ENCODE data around the gene INTS6.

The INTS6 gene

DNA sequence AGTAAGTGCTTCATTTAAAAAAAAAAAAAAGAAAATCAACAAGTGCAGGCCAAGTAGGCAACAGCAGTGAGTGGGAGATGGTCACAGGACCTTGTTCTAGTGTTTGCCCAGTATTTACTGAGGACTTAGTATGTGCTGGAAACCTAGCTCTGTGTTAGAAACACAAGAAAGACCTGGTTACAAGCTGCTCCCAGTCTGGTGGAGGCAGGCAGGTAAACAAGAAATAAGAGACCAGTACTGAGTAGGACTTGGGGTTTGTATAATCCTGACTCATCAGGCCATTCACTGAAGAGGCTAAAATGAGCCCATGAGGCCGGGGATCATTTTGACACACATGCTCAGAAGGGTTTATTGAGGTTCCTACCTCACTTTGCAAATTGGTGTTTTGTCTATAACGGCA, 134.8 kb downstream of the INTS6 start:
- TF ChIP-seq ELF4 (IDR thresholded peaks at IDR 0.05) (no peak), LEF1 (IDR thresholded peaks at IDR 0.05; ENCODE audit: borderline replicate concordance) (no peak), SUZ12 (IDR thresholded peaks at IDR 0.05) (no peak), FOXM1 (IDR thresholded peaks at IDR 0.05; ENCODE audit: borderline replicate concordance) (no peak), FOXK2 (IDR thresholded peaks at IDR 0.05) (no peak), ZNF384 (IDR thresholded peaks at IDR 0.05) (no peak), ARNT (IDR thresholded peaks at IDR 0.05) (no peak), TARDBP (IDR thresholded peaks at IDR 0.05) (no peak), SP1 (IDR thresholded peaks at IDR 0.05) (no peak), CTBP1 (IDR thresholded peaks at IDR 0.05; ENCODE audit: borderline replicate concordance) (no peak), BHLHE40 (IDR thresholded peaks at IDR 0.05; ENCODE audit: borderline replicate concordance) (no peak), L3MBTL2 (conservative IDR thresholded peaks at IDR 0.05) (no peak), NFRKB (IDR thresholded peaks at IDR 0.05) (no peak), FOXA1 (IDR thresholded peaks at IDR 0.05) (no peak), HDGF (IDR thresholded peaks at IDR 0.05; ENCODE audit: borderline replicate concordance) (no peak)
- TF ChIP-seq, protein P1, sequence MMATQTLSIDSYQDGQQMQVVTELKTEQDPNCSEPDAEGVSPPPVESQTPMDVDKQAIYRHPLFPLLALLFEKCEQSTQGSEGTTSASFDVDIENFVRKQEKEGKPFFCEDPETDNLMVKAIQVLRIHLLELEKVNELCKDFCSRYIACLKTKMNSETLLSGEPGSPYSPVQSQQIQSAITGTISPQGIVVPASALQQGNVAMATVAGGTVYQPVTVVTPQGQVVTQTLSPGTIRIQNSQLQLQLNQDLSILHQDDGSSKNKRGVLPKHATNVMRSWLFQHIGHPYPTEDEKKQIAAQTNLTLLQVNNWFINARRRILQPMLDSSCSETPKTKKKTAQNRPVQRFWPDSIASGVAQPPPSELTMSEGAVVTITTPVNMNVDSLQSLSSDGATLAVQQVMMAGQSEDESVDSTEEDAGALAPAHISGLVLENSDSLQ (IDR thresholded peaks at IDR 0.05): no peak
- ChIA-PET CTCF (interaction anchor here (0.6 kb wide), 1 partner anchor 482 kb away, joined by 3 read pairs; no protein-coding TSS in a partner anchor), POLR2A (no interaction called here)
- no peak for DNase-seq (ENCODE audit: extremely low spot score)

DNA sequence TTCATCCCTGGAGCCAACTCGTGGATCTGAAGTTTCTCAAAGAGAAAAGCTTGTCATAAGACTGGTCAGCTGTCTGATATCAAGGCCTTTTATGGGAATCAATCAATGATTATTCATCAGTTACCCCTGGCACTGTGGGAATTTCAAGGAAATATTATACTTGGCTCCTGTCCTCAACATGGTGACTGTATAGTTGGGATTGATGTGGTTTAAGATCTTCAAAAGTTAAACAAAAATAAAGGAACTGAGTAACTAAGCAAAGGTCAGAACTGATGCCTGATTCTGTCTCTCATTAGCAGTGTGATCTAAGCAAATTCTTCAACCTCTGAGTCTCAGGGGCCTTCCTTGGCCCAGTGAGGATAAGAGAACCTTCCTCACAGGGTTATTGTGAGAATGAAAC, 135.6 kb downstream of the INTS6 start:
- no peak for TF ChIP-seq TARDBP (IDR thresholded peaks at IDR 0.05)
- no peak for TF ChIP-seq HDGF (IDR thresholded peaks at IDR 0.05; ENCODE audit: borderline replicate concordance)
- TF ChIP-seq, protein P1 (IDR thresholded peaks at IDR 0.05): no peak
- TF ChIP-seq BHLHE40 (IDR thresholded peaks at IDR 0.05; ENCODE audit: borderline replicate concordance): no peak
- TF ChIP-seq SP1 (IDR thresholded peaks at IDR 0.05): no peak
- no peak for TF ChIP-seq ZNF384 (IDR thresholded peaks at IDR 0.05)
- TF ChIP-seq FOXK2 (IDR thresholded peaks at IDR 0.05): no peak
- TF ChIP-seq L3MBTL2 (conservative IDR thresholded peaks at IDR 0.05): no peak
- no peak for TF ChIP-seq LEF1 (IDR thresholded peaks at IDR 0.05; ENCODE audit: borderline replicate concordance)
- TF ChIP-seq CTBP1 (IDR thresholded peaks at IDR 0.05; ENCODE audit: borderline replicate concordance): no peak
- ChIA-PET CTCF (no interaction called here), POLR2A (no interaction called here)
- no peak for DNase-seq (ENCODE audit: extremely low spot score)

GRCh38 chr13:51313619-51314018, 139.2 kb downstream of the INTS6 start:
- ChIA-PET POLR2A (no interaction called here), CTCF (no interaction called here)
- no peak for TF ChIP-seq L3MBTL2 (conservative IDR thresholded peaks at IDR 0.05)
- TF ChIP-seq ZNF384 (IDR thresholded peaks at IDR 0.05): no peak
- TF ChIP-seq CTBP1 (IDR thresholded peaks at IDR 0.05; ENCODE audit: borderline replicate concordance): no peak
- TF ChIP-seq LEF1 (IDR thresholded peaks at IDR 0.05; ENCODE audit: borderline replicate concordance): no peak
- TF ChIP-seq, protein P1 (IDR thresholded peaks at IDR 0.05): no peak
- no peak for TF ChIP-seq FOXM1 (IDR thresholded peaks at IDR 0.05; ENCODE audit: borderline replicate concordance)
- no peak for TF ChIP-seq HDGF (IDR thresholded peaks at IDR 0.05; ENCODE audit: borderline replicate concordance)
- TF ChIP-seq BHLHE40 (IDR thresholded peaks at IDR 0.05; ENCODE audit: borderline replicate concordance): no peak
- TF ChIP-seq ELF4 (IDR thresholded peaks at IDR 0.05): no peak
- TF ChIP-seq FOXK2 (IDR thresholded peaks at IDR 0.05): no peak
- no peak for TF ChIP-seq SP1 (IDR thresholded peaks at IDR 0.05)
- no peak for TF ChIP-seq TARDBP (IDR thresholded peaks at IDR 0.05)
- TF ChIP-seq ARNT (IDR thresholded peaks at IDR 0.05): no peak
- no peak for TF ChIP-seq FOXA1 (IDR thresholded peaks at IDR 0.05)
- no peak for DNase-seq (ENCODE audit: extremely low spot score)

DNA sequence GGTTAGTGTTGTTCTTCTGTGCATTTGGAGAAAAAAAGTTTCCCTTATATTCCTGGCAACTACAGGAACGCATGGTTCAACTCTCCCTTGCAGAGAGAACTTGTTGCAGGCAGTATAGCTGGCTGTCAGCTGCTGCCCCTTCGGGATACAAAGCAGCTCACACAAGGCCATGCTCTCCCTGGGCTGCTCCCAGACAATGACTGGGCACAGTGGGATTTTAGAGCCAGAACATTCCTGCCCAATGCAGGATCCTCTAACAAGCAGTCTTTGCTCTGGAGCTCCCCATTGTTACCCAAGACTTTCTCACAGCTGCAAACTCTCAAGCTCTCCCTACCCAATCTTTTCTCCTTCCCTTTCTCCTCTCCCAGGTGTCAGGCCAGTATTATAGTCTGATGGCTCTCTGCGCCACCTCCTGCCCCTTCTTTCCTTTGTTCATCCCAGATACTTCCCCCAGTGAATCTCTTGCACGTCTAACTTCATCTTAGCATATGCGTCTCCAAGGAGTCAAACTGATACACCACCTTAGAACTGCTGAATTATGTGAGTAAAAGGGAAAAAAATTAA, 140.8 kb downstream of the INTS6 start:
- POLR2A ChIA-PET: no interaction called here
- CTCF ChIA-PET: no interaction called here
- TF ChIP-seq ELF4 (IDR thresholded peaks at IDR 0.05): no peak
- TF ChIP-seq FOXK2 (IDR thresholded peaks at IDR 0.05): no peak
- TF ChIP-seq SP1 (IDR thresholded peaks at IDR 0.05): no peak
- no peak for TF ChIP-seq FOXA1 (IDR thresholded peaks at IDR 0.05)
- TF ChIP-seq, protein P1 (IDR thresholded peaks at IDR 0.05): no peak
- TF ChIP-seq ARNT (IDR thresholded peaks at IDR 0.05): no peak
- no peak for TF ChIP-seq FOXM1 (IDR thresholded peaks at IDR 0.05; ENCODE audit: borderline replicate concordance)
- TF ChIP-seq SUZ12 (IDR thresholded peaks at IDR 0.05): no peak
- no peak for TF ChIP-seq TARDBP (IDR thresholded peaks at IDR 0.05)
- no peak for TF ChIP-seq LEF1 (IDR thresholded peaks at IDR 0.05; ENCODE audit: borderline replicate concordance)
- no peak for TF ChIP-seq CTBP1 (IDR thresholded peaks at IDR 0.05; ENCODE audit: borderline replicate concordance)
- TF ChIP-seq BHLHE40 (IDR thresholded peaks at IDR 0.05; ENCODE audit: borderline replicate concordance): no peak
- no peak for DNase-seq (ENCODE audit: extremely low spot score)

Data from HEK293T (cell line).